ENCODE data around the gene LHFPL6. TPM values are rescaled to one million over a fixed set of nuclear protein-coding genes. Genes with fewer than 3 reads are reported as not detected.

Gene LHFPL6
- total RNA-seq, 6 donors from 2014 or later, result 22.2 to 113 (median 51.8) TPM

GRCh38 chr13:39363382-39363772 lies 239.6 kb downstream of the LHFPL6 start:
- Histone ChIP-seq H3K27ac (peak overlapping the region in 1 of 4 donors; percentile 19), H3K36me3 (no peaks in the 10 kb centered on the region), H3K4me1 (peaks cover 0 to 14% (median 3%) of the 10 kb centered on the region in 4 donors), H3K9me3 (no peaks in the 10 kb centered on the region), H3K4me3 (no peak overlapping the region), H3K27me3 (no peaks in the 10 kb centered on the region)
- TF ChIP-seq CTCF (IDR thresholded peaks at IDR 0.05) (no peak), POLR2A (IDR thresholded peaks at IDR 0.05) (no peak), EP300 (IDR thresholded peaks at IDR 0.05) (no peak), POLR2AphosphoS5 (IDR thresholded peaks at IDR 0.05) (no peak)
- 33 to 53% methylated on average over 4 of the region's 4 CpGs for WGBS, 2 donors
- ATAC-seq (ENCODE audit: low FRiP score in 2 of 2), result no peak
- no peak for DNase-seq

GRCh38 chr13:39362652-39363381 lies 240.2 kb downstream of the LHFPL6 start:
- H3K27ac ChIP-seq, result peak overlapping the region in 2 of 4 donors; percentile 11 to 19
- no peaks in the 10 kb centered on the region for H3K36me3 ChIP-seq
- H3K9me3 ChIP-seq, result no peaks in the 10 kb centered on the region
- TF ChIP-seq EP300 (IDR thresholded peaks at IDR 0.05) (no peak), POLR2AphosphoS5 (IDR thresholded peaks at IDR 0.05) (no peak), POLR2A (IDR thresholded peaks at IDR 0.05) (no peak), CTCF (IDR thresholded peaks at IDR 0.05) (no peak)
- H3K4me1 ChIP-seq, result peaks cover 0 to 14% (median 3%) of the 10 kb centered on the region in 4 donors
- H3K27me3 ChIP-seq, result no peaks in the 10 kb centered on the region
- ATAC-seq (ENCODE audit: low FRiP score in 2 of 2) (no peak), DNase-seq (no peak)
- H3K4me3 ChIP-seq, result no peak overlapping the region
- WGBS, 2 donors, result 65 to 74% methylated on average over 5 of the region's 5 CpGs

- TF ChIP-seq CTCF (IDR thresholded peaks at IDR 0.05), result no peak
- DNase-seq (no peak), ATAC-seq (ENCODE audit: low FRiP score in 2 of 2) (no peak)
- Histone ChIP-seq H3K27ac (no peak overlapping the region), H3K4me3 (no peak overlapping the region), H3K36me3 (no peaks in the 10 kb centered on the region), H3K9me3 (no peaks in the 10 kb centered on the region), H3K27me3 (no peaks in the 10 kb centered on the region), H3K4me1 (peaks cover 0 to 7% (median 0%) of the 10 kb centered on the region in 4 donors)
- WGBS, 2 donors, result 71 to 79% methylated on average over 1 of the region's 1 CpG
Measured at GRCh38 chr13:39353988-39354387, 249.0 kb downstream of the LHFPL6 start.

GRCh38 chr13:39350461-39350881 lies 252.5 kb downstream of the LHFPL6 start:
- peaks cover 0 to 23% (median 3%) of the 10 kb centered on the region in 4 donors for H3K4me1 ChIP-seq
- no peak overlapping the region for H3K4me3 ChIP-seq
- ATAC-seq (ENCODE audit: low FRiP score in 2 of 2) (no peak), DNase-seq (no peak)
- no peaks in the 10 kb centered on the region for H3K27me3 ChIP-seq
- no peaks in the 10 kb centered on the region for H3K36me3 ChIP-seq
- WGBS, 2 donors, result 42 to 50% methylated on average over 3 of the region's 3 CpGs
- TF ChIP-seq EP300 (IDR thresholded peaks at IDR 0.05) (no peak), CTCF (IDR thresholded peaks at IDR 0.05) (no peak), POLR2AphosphoS5 (IDR thresholded peaks at IDR 0.05) (no peak), POLR2A (IDR thresholded peaks at IDR 0.05) (no peak)
- no peaks in the 10 kb centered on the region for H3K9me3 ChIP-seq
- peak overlapping the region in 1 of 4 donors; percentile 24 for H3K27ac ChIP-seq

Measured in upper lobe of left lung (tissue), 6 donors.